Cortex of kidney (tissue), 1 donor: Measurements from ENCODE around the gene SCN2A.
"Not testable (repeated sequence)": the region's sequence is repeated elsewhere in the genome, so short reads cannot be mapped to it uniquely, and the experiment has no call there.

Source experiments
- DNase-seq: peaks from one replicate; lab custom pipeline; 2025; lab: John Stamatoyannopoulos, UW

SCN2A gene

DNA sequence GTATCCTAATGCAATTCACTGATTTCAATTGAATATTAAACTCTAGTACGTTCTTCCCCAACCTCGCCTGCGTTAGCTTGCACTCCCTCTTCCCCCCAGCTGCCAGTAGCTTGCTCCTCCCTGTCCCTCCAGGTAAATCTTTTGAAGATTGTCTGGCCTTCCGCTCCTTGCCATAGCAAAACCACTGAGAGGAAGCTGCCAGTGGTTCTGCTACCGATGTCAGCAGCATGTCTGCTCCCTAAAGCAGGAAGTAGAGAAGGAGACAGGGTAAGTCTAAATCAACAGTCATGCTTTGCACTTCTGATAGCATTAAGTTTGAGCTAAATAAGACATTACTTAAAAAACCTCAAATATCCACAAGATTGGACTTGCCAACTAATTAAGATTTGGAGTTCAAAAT is 89.1 kb downstream of the SCN2A start:
- DNase-seq, result no peak

- not testable (repeated sequence) for DNase-seq
Measured at GRCh38 chr2:165344276-165344675, 105.1 kb downstream of the SCN2A start.

DNA sequence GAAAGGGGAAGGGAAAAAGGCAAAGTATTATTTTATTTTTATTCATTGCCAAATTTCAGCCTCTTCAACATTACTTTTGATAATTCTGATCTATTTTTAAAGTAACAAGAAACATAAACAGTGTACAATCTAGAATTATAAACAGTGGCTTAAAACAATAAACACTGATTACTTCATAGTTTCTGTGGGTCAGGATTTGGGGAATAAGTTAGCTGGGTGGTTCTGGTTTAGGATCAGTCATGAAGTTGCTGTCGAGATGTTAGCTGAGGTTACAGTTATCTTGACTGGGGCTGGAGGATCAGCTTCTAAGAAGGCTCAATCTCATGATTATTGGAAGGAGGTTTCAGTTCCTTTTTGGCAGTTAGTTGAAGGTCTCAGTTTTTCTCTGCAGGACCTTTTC is 109.2 kb downstream of the SCN2A start:
- DNase-seq, result no peak

DNA sequence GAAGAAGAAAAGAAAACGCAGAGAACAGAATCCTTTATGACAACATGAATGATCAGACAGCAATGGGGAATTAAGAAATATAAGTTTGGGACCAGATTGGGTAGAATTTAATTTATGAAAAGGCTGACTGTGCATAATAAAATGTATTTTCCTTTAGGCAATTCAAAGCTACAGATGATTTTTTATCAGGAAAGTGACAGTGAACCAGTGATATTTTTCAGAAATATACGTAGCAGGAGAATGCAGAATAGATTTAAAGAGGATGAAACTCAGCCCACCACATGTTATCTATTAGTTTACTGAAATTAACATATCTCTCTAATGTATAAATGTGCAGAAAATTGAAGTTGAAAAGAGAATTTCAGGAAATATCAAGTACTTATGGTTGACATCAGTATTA is 110.0 kb downstream of the SCN2A start:
- DNase-seq, result no peak

GRCh38 chr2:165357758-165358157 is 118.5 kb downstream of the SCN2A start:
- no peak for DNase-seq

- DNase-seq, result no peak
Measured at GRCh38 chr2:165361514-165361913, 122.3 kb downstream of the SCN2A start.

GRCh38 chr2:165369131-165369897 is 130.1 kb downstream of the SCN2A start:
- no peak for DNase-seq

DNA sequence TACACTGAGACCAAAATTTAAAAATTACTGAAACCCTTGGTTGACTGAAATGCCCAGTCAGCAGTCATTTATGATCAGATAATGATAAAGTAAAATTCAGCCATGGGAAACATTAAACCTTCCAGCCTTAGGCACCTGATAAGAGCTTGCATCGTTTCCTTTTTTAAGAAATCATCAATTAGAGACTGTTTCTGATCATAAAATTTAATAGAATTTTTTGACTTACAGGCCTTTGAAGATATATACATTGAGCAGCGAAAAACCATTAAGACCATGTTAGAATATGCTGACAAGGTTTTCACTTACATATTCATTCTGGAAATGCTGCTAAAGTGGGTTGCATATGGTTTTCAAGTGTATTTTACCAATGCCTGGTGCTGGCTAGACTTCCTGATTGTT is 130.7 kb downstream of the SCN2A start:
- DNase-seq, result no peak

DNA sequence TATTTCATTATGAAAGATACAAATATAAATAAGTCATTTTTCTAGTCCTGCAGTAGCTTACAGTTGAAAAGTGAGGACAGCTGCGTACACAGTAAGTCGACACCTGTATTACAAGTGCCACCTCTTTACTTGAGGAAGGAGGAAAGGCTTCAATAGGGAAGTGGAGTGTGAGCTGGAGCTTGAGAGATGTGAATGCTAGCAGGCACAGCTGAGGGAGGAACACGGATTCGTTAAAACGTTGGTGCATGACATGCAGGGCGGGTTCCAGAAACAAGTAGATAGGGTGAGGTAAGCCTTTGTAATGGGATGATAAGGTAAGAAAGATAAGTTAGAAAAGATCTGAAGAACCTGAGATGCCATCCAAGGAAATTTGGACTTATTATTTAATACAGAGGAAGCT is 132.1 kb downstream of the SCN2A start:
- no peak for DNase-seq

DNA sequence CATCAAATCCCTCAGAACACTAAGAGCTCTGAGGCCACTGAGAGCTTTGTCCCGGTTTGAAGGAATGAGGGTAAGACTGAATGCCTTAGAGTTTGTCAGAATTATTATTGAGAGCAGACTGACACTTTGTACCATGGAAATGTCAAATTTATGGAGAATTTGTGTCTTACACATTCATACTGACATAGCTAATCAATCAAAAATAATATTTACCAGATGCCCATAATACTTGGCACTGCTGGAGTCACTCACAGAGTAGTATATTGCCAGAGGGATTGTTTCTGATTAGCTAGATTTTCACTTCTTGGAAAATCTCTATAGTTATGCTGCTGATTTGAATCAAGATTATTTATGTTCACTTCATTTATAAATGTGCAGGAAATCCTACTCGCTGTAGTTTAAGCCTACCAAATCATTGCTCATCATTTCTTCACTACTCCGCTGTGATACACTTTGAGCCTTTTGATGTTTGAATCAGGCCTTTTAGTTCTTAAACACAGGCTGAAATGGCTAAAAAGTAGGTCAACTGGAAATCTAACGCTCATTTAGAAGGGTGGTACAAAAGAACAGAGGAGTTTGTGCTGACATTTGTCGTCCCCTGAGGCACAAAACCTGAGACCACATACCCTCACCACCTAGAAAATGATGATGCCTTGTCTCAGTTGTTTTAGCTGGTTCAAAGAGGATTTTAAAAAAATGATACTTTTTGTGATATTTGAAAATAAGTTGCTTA is 134.2 kb downstream of the SCN2A start:
- DNase-seq, result no peak

GRCh38 chr2:165376571-165376975 is 137.4 kb downstream of the SCN2A start:
- no peak for DNase-seq

GRCh38 chr2:165382362-165382761 is 143.1 kb downstream of the SCN2A start:
- DNase-seq, result no peak

DNA sequence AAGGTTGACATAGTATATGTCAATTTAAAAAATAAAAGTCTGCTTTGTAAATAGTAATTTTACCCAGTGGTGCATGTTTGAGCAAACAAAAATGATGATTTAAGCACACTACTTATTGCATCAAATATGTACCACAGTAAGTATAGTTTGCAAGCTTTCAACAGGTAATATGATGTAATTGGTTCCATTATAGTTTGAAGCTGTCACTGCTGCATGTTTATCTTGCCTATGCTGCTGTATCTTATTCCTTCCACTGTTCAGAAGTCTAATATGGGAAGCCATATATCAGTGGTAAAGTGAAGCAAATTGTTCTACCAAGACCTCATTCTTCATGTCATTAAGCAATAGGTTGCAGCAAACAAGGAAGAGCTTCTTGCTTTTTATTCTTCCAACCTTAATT is 151.7 kb downstream of the SCN2A start:
- DNase-seq, result no peak

GRCh38 chr2:165391791-165392190 is 152.6 kb downstream of the SCN2A start:
- no peak for DNase-seq

- not testable (repeated sequence) for DNase-seq
Measured at GRCh38 chr2:165398603-165399002, 159.4 kb downstream of the SCN2A start.

GRCh38 chr2:165401285-165401852 is 162.2 kb downstream of the SCN2A start:
- DNase-seq, result no peak

DNA sequence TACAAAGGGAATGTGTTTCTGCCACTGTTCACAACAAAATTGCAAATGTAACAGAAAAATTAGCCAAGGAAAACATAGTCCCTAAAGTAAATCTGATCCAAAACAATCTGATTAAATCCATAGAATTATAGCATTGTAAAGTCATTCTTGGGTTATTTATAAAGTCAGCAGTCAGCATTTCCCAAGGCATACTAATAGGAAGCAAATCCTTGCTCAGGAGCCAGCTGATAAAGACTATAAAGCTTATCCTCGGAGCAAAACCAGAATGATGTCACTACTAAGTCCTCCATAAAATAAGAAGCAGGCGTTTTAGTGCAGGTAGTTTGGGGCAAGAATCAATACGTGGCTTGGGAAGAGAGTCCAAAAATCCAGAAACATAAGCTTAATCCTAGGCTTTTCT is 162.9 kb downstream of the SCN2A start:
- no peak for DNase-seq

GRCh38 chr2:165406173-165406572 is 167.0 kb downstream of the SCN2A start:
- DNase-seq, result no peak

- DNase-seq, result no peak
Measured at GRCh38 chr2:165407466-165407865, 168.3 kb downstream of the SCN2A start.

- no peak for DNase-seq
Measured at GRCh38 chr2:165408186-165408585, 169.0 kb downstream of the SCN2A start.

DNA sequence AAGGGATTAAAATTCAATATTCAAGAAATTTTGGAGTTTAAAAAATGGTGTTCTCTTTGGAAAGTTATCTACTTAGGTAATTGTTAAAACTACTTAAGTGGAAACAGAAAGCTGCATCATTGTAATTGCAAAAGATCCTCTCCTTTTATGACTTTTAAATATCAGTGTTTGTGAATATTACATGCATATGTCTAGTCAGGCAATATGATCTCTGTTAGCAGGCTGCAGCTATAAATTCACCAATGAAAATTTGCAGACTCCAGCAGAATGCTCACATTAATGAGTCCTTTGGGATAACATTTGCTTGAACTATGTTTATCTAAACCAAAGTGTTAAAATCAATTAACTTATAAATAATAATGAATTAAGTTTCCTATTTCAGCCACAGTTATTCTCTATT is 171.1 kb downstream of the SCN2A start:
- no peak for DNase-seq

DNA sequence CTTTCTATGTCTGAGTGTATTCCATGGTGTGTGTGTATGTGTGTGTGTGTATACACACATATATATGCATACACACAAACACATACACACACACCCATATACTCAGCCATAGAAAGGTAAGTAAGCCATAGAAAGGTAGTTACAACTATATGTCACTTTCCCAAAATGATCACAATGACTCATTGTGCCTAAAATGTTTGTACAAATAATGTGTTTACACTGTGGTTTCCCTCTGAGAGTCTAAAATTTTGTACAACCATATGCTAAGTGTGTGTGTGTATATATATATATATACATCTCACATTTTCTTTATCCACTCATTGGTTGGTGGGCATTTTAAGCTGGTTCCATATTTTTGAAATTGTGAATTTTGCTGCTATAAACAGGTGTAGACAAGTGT is 175.0 kb downstream of the SCN2A start:
- no peak for DNase-seq

DNA sequence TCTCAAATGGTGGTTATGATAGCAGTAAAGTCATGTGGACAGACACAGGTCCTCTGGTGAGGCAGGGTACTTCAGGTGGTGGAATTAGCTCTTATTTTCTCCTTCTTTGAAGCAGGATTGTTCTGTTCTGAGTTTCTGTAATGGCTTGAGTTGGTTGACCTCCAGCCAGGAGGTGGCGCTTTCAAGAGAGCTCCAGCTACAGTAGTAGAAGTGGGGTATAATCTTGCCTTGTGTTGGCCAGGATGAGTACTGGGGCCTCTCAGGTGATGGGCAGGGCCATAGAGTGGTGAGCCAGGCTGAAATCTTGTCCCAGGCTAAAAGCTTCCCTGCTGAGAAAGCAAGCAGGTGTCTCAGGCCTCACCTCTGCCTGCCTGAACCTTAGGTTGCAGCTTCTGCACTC is 177.8 kb downstream of the SCN2A start:
- no peak for DNase-seq
